DMS 273 (cell line): ENCODE results near the gene PDGFA.

Experiments
- DNase-seq: peaks from one replicate; lab custom pipeline; 2025; ENCODE audit not compliant: unreplicated experiment; lab: John Stamatoyannopoulos, UW

Gene PDGFA

DNA sequence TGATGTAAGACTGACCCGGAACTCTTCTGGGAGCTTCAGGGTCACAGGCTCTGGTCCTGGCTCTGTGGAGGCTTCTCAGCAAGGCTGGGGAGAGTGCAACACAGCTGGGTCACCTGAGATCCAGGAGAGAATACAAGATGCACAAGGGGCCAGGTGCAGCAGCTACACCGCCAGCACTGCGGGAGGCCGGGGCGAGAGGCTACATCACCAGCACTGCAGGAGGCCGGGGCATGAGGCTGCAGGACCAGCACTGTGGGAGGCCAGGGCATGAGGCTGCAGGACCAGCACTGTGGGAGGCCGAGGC is 44.3 kb downstream of the PDGFA start:
- no peak for DNase-seq

DNA sequence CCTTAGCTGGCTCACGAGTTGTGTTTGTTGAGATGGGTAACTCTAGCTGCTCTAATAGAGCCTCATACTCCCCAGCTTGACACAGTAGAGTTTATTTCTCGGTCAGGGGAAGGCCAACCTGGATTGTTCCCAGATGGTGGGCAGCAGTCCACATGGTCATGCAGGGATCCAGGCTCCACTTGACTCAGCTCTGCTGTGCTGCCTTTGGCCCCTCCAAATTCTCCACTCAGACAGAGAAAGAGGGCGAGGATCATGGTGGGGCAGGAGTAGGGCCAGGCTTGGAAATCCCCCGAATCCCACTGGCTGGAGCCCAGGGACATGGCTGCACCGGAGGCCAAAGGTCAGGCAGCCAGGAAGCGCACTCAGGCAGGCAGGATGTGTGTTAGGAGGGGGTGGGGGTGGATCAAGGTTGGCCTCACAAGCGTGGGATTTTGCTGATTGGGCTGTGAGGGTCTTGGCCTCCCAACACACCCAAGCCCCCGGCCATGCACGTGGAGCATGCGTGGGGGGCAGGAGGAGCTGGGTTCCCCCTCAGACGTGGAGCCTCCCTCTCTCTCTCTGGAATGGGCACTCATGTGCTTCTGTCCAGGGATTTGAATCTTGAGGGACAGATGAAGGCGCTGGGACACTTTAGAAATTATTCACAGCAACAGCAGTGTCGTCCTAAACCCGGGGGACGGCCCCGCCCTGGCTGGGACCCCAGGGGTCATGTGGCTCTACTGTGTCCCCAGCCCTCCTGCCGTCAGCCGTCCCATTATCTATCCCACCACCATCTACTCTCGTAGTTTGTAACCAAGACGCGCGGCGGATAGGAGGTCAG is 44.8 kb downstream of the PDGFA start:
- DNase-seq = no peak

DNA sequence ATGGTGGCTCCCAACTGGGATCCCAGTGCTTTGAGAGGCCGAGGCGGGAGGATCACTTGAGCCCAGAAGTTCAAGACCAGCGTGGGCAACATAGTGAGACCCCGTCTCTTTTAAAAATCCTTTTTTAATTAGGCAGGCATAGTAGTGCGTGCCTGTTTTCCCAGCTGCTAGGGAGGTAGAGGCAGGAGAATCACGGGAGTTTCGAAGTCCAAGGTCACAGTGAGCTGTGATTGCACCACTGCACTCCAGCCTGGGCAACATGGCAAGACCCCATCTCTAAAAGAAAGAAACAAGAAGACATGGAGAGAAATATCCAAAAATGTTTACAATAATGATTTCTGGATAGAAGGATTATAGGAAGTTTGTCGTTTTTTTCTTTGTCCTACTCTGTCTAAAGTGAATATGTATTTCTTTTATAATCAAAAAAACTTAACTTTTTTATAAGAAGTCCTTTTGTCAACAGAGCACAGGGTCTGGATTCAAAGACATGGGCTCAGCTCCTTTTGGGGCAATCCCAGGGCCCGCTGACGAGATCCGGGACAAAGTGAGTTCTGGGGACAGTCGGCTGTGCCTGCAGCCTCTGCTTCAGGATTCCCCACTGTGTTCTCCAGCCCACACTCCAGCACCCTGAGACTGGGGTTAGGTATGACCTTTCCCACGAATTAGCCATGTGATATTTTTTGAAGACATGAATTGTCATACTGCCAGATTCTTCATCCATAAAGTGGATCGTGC is 45.6 kb downstream of the PDGFA start:
- DNase-seq = no peak

DNA sequence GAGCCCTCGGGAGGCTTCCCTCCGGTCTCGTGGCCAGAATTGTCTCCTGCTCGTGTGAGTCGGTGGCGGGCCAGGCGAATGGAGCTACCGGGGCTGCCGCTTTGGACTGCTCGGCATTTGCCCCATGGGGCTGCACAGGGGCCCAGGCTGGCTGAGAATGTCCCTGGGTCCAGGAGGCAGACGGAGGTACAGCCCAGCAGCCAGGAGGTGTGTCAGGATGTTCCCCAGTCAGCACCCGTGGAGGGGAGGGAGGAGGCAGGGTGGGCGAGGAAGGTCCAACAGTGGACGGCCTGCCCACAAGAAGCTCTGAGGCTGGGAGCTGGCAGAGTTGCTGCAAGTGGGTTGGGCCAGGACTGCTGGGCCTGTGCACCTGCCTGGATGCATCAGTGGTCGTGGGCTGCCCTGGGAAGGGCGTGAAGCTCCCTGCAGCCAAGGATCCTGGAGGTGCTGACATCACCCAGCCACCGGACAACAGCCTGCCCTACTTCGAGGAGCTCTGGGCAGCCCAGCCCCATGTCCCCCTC is 46.4 kb downstream of the PDGFA start:
- no peak for DNase-seq

DNA sequence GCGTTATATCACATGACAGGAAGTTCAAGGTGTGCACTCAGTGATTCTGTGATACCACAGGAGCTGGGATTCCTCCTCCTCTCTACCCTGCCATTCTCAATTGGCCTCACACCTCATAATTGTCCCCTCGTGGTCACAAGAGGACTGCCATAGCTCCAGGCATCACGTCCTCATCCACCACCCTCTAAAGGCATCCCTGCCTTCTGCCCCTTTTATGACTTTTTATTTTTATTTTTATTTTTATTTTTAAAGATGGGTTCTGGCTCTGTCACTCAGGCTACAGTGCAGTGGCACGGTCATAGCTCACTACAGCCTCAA is 47.0 kb downstream of the PDGFA start:
- no peak for DNase-seq

DNA sequence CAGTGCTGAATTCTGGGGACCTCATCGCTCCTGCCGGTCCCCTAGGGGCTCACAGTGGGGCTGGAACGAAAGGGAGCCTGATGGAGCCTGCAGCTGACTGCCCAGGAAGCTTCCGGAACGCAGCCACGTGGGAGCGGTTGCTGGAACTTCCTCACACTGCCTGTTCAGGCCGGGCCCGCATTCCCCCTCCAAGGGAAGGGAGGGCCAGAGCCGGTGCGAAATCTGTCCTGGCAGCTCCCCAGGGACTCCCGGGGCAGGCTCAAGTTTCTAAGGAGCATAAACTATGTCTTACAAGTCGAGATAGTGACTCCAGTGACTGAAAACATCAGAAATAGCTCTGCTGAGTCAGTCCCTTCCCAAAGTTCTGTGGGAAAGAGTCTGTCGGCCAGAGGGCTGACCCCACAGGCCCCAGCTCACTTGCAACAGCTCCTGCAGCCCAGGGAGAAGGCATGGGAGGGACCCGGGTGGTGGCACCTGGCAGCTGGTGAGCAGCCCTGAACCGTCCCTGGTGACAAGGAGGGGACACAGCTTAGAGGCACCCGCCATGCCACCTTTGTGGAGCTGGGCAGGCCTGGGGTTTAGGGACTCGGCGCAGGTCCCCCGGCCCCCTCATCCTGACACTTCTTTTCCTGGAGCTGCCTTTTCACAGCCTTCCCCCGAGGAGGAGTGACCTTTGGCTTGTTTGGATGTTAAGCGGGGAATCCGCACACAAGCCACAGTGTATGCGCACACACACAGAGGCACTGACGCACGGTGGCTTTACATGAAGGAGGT is 47.6 kb downstream of the PDGFA start:
- DNase-seq = peak; percentile 47

DNA sequence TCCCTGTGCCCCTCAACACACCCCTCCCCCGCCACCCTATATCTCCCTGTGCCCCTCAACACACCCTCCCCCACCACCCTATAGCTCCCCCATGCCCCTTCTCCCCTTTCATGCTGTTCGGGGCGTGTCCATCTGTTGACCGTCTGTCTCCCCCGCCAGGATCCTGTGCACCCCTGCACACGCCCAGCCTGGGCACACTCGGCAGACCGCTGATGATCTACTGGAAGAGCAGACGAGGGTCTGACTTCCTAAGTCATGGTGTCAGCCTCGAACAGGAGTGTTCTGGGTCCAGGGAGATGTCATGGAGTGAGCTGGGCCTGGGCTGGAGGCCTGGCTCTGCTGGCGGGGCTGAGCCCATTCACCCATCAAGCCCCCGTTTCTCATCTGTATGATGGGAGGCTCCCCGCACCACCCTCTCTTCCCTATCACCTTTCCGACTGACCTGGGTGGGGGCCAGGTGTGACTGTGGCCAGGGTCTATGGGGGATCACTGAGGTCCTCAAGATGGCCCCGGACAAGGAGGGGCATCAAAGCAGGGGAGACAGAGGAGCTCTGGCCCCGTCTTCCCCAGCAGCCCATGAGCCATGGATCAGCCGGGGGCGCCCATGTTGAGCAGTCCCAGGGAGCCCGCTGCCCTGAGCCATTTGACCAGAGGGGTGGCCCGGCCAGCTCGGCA is 48.3 kb downstream of the PDGFA start:
- no peak for DNase-seq

DNA sequence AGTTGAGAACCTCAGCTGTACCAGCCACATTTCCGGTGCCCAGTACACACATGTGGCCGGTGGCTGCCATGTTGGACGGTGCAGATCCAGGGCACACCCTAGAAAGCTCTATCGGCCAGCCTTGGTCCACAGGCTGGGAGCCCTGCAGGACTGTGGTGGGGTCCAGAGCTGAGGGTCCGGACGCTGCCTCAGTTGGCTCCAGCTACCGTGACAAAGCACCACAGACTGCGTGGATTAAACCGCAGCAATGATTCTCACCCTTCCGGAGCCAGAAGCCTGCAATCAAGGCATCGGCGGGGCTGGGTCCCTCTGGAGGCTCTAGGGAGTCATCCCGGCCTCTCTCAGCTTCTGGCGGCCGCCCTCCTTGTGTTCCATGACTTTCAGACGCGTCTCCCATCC is 50.1 kb downstream of the PDGFA start:
- no peak for DNase-seq

DNA sequence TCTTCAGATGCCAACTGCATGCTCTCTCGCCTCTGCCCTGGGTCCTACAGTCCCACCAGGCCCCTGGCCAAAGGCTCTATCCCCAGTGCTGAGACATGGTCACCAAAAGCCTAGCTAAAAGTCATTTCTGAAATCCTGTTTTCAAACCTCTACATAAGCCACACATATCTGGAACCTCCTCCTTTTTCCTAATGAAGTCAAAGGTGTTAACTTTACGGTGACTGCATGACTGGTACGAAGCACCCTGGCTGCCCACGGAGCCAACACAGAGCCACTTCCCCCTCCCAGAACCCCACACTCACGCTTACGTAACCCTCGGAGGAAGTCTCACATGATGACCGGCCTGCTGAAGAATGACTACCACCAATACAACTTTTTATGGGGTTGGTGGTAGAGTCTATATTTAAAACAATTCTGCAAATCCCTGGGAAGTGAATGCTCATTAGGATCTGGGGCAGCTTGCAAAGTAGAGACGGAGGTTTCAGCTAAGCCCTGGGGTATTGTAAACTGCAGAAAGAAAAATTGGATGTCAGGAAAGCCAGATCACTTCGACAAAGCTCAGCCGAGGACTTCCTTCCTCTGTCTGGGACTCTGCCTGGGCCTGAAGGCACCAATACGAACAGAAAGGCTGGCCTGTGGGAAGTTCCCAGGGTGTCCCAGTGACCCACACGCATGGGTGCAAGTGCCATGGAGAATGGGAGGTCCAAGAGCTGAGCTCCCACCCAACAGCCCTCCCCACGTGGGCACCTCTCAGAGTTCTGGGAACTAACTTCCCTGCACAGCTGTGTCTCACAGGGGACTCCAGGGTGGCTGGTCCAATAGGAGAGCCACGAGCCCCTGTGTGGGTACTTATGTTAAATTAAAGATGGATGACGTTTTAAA is 50.7 kb downstream of the PDGFA start:
- no peak for DNase-seq

DNA sequence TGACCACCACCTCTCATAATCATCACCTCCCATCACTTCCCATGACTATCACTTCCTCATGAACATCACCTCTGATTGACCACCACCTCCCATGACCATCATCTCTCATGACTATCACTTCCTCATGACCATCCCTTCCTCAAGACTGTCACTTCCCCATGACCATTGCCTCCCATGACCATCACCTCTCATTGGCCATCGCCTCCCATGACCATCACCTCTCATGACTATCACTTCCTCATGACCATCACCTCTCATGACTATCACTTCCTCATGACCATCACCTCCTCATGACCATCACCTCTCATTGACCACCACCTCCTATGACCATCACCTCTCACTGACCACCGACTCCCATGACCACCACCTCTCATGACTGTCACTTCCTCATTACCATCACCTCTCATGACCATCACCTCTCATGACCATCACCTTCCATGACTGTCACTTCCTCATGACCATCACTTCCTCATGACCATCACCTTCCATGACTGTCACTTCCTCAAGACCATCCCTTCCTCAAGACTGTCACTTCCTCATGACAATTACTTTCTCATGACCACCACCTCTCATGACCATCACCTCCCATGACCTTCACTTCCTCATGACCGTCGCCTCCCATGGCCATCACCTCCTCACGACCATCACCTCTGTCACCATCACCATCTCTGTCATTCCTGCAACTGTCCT is 51.6 kb downstream of the PDGFA start:
- DNase-seq = no peak

DNA sequence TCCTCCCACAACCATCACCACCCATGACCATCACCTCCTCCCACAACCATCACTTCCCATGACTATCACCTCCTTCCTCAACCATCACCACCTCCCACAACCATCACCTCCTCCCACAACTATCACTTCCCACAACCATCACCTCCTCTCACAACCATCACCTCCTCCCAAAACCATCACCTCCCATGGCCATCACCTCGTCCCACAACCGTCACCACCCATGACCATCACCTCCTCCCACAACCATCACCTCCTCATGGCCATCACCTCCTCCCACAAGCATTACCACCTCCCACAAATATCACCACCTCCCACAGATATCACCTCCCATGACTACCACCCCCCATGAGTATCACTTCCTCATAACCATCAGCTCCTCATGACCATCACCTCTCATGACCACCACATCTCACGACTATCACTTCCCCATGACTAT is 52.2 kb downstream of the PDGFA start:
- DNase-seq = no peak

DNA sequence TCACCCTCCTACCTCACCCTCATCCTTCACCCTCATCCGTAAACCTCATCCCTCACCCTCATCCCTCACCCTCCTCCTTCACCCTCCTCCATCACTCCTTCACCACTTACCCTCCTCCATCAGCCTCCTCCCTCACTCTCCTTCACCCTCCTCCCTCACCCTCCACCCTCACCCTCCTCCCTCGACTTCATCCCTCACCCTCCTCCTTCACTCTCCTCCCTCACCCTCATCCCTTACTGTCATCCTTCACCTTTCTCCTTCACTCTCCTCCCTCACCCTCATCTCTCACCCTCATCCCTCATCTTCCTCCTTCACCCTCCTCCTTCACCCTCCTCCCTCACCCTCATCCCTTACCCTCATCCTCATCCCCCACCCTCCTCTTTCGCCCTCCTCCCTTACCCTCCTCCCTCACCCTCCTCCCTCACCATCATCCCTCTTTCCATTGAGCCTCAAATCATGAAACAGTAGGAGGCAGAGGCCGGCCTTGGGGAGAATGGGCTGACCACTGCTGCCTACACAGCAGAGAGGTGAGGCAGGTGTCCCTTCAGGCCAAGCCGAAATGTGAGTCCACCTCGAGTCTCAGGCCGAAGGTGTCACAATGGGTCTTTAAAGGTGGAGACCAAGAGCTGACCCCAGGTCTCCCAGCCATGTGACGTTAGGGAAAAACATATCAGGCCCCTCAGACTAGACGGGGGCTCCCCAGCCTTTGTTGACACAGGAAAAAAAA is 53.0 kb downstream of the PDGFA start:
- DNase-seq = no peak

DNA sequence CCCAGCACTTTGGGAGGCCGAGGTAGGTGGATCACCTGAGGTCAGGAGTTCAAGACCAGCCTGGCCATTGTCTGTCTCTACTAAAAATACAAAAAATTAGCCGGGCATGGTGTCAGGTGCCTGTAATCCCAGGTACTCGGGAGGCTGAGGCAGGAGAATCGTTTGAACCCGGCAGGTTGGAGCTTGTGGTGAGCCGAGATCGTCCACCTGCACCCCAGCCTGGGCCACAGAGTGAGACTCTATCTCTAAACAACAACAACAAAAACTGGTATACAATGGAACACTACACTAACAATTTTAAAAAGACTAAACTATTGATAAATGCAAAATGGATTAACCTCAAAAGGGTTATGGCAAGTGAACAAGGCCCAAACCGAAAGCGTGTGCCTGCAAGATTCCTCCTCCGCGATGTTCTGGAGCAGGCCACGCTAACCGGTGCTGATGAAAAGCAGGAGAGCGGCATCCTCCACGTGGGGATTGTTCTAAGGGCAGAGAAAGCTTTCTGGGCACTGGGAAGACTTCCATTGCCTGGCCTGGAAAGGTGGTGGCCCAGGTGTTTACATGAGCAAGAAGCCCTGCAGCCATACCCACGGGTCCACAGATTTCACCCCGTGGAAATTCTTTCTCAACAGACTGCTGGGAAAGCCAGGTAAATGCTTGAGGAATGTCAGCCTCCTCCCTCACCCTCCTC is 53.8 kb downstream of the PDGFA start:
- DNase-seq = peak; percentile 56

DNA sequence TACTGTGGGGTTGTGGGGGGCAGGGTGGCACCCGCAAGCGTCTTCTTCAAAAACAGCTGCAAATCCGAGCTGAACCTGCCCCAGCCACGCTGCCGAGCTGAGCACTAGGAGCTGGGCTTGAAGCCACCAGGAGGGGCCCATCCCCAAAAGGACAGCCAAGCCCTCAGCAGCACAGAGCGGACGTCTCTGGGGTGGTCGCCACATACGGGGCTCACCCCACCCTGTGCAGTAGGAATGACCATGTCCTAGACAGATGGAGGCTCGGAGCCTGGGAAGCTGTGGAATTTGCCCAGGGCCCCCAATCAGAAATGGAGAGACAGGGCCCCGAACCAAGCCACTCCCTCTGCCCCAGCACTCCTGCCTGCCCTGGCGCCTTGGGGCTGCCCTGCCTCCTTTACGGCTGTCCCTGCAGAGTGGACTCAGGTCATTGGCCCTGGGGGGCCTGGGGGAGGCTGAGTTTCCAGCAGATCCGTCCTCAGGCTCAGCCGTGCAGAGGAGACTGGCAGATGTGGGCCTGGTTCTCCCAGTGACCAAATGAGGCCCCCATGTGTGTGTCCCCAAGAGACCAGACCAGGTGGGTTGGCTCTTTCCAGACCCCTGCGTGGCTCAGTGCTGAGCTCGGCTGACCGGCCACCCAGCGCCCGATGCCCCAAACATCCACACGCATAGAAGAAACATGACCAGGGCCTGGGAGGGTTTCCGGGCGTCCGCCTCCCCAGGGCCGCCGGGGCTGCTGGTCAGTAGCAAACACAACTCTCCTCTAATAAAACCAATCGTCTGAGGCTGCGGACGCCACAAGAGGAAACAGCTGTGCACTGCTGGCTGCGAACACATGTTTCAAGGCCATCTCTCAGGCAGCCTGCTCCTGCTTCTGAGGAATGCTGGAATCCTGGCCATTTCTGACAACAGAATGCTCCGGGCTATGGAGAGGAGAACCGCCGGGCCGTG is 54.9 kb downstream of the PDGFA start:
- DNase-seq = no peak

DNA sequence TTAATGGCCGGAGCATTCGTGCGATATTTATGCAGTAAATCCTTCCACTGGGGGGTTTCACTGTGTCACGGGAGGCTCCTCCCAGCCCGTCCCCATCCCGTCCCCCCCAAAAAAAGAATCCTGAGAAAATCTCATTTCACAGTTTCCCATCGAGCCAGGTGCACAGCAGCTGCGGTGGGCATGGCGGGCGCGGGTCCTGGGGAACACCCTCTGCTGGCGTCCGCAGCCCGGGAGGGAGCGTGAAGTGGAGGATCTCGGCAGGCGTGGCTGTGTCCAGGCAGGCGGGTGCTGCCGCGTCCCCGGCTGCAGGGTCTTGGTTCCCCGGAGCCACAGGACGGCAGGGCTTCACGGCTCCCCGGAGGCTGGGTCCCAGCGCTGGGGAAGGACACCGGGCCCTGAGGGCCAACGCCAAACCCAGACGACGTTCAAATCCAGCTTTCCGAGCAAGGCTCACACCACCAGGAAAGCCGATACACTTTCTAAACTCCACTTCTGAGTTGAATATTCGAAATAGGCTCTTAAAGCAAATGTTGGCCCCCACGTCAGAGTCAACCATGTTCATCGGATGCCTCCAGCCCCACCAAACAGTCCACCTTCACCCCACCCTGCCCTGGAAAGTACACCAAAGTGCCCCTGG is 55.7 kb downstream of the PDGFA start:
- DNase-seq = no peak

DNA sequence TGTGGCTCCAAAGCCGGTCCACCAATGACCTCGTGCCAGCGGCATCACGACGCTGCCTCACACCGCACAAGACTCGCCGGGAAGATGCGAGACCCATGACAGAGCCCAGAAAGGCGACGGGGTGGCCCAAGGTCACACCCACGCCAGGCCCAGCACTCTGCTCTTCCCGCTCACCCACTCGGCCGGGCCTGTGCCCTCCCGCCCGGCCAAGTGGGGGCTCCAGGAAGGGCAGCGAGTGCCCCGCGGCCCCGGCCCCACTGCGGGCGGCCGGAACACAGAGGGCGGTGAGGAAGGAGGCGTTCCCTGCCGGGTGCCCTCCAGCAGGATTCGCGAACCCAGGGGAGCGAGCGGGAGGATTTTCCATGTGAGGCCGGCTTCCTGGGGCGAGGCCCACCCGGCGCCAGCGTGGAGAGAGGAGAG is 56.3 kb downstream of the PDGFA start:
- DNase-seq = no peak
